ENCODE data around the gene PRSS33.

The PRSS33 gene

DNA sequence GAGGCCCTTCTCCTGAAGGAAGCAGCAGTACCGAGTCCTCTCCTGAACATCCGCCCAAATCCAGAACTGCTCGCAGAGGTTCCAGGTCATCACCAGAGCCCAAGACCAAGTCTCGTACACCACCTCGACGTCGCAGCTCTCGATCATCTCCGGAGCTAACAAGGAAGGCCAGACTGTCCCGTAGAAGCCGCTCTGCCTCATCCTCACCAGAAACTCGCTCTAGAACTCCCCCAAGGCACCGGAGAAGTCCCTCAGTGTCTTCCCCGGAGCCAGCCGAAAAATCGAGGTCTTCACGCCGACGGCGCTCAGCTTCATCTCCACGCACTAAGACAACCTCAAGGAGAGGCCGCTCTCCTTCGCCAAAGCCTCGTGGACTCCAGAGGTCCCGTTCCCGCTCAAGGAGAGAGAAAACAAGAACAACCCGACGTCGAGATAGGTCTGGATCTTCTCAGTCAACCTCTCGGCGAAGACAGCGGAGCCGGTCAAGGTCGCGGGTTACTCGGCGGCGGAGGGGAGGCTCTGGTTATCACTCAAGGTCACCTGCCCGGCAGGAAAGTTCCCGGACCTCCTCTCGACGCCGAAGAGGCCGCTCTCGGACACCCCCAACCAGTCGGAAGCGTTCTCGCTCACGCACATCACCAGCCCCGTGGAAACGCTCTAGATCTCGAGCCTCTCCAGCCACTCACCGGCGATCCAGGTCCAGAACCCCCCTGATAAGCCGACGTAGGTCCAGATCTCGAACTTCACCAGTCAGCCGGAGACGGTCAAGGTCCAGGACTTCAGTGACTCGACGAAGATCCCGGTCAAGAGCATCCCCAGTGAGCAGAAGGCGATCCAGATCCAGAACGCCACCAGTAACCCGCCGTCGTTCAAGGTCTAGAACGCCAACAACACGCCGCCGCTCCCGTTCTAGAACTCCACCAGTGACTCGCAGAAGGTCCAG is 21.6 kb downstream of the PRSS33 start:
- FAIRE-seq = no peak
- no peak for TF ChIP-seq POLR2A (IDR thresholded peaks at IDR 0.05; ENCODE audit: low read depth, low read length)

DNA sequence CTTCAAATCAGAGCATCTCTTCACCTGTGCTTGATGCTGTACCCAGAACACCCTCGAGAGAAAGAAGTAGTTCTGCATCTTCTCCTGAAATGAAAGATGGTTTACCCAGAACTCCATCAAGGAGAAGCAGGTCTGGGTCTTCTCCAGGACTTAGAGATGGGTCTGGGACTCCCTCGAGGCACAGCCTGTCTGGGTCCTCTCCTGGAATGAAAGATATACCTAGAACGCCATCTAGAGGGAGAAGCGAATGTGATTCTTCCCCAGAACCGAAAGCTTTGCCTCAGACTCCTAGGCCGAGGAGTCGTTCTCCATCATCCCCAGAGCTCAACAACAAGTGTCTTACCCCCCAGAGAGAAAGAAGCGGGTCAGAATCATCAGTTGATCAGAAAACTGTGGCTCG is 22.6 kb downstream of the PRSS33 start:
- FAIRE-seq (no peak), DNase-seq (ENCODE audit: insufficient read length, low spot score) (no peak)
- TF ChIP-seq POLR2A (IDR thresholded peaks at IDR 0.05; ENCODE audit: low read depth, low read length) = no peak

More for the DNA sequence above, 21.6 kb downstream of the PRSS33 start:
- no peak for DNase-seq (ENCODE audit: insufficient read length, low spot score)

DNA sequence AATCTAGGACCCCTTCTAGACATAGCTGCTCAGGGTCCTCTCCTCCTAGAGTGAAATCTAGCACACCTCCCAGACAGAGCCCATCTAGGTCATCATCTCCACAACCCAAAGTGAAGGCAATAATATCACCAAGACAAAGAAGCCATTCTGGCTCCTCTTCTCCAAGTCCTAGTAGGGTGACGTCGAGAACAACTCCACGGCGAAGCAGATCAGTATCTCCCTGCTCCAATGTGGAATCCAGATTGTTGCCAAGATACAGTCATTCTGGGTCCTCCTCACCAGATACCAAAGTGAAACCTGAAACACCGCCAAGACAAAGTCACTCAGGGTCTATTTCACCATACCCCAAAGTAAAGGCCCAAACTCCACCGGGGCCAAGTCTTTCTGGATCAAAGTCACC is 24.2 kb downstream of the PRSS33 start:
- no peak for TF ChIP-seq POLR2A (IDR thresholded peaks at IDR 0.05; ENCODE audit: low read depth, low read length)
- no peak for FAIRE-seq
- DNase-seq (ENCODE audit: insufficient read length, low spot score) = no peak

DNA sequence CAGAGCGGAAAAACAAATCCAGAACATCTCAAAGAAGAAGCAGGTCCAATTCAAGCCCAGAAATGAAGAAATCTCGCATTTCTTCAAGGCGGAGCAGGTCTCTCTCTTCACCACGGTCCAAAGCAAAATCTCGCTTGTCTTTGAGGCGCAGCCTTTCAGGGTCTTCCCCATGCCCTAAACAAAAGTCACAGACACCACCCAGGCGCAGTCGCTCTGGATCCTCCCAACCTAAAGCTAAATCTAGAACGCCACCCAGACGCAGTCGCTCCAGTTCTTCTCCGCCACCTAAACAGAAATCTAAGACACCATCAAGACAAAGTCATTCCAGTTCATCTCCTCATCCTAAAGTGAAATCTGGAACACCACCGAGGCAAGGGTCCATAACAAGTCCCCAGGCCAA is 24.6 kb downstream of the PRSS33 start:
- FAIRE-seq (no peak), DNase-seq (ENCODE audit: insufficient read length, low spot score) (no peak)
- no peak for TF ChIP-seq POLR2A (IDR thresholded peaks at IDR 0.05; ENCODE audit: low read depth, low read length)

DNA sequence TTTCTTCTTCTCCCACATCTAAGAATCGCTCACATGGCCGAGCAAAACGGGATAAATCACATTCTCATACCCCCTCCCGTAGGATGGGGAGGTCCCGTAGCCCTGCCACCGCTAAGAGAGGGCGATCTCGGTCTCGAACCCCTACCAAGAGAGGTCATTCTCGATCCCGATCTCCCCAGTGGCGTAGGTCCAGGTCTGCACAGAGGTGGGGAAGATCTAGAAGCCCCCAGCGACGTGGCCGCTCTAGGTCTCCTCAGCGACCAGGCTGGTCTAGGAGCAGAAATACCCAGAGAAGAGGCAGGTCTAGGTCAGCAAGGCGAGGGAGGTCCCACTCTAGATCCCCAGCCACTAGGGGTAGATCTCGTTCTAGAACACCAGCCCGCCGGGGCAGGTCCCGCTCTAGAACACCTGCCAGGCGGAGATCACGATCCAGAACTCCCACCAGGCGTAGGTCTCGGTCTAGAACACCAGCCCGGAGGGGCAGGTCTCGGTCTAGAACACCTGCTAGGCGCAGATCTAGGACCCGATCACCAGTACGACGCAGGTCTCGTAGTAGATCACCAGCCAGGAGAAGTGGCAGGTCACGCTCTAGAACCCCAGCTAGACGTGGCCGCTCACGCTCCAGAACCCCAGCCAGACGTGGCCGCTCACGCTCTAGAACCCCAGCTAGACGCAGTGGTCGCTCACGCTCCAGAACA is 25.3 kb downstream of the PRSS33 start:
- TF ChIP-seq POLR2A (IDR thresholded peaks at IDR 0.05; ENCODE audit: low read depth, low read length) = 0 out of 2 replicates have a peak, but pooled peaks have one; percentile 12
- FAIRE-seq = no peak
- no peak for DNase-seq (ENCODE audit: insufficient read length, low spot score)

DNA sequence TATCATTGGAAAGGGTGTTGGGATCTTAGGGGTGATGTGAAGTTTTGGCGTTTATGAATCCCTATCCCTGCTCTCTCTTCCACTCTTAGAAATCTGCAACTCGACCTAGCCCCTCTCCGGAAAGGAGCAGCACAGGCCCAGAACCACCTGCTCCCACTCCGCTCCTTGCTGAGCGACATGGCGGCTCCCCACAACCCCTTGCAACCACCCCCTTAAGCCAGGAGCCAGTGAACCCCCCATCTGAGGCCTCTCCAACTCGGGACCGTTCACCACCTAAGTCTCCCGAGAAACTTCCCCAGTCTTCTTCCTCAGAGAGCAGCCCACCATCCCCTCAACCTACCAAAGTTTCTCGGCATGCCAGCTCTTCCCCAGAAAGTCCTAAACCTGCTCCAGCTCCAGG is 25.9 kb downstream of the PRSS33 start:
- FAIRE-seq (no peak), DNase-seq (ENCODE audit: insufficient read length, low spot score) (no peak)
- TF ChIP-seq POLR2A (IDR thresholded peaks at IDR 0.05; ENCODE audit: low read depth, low read length) = no peak

DNA sequence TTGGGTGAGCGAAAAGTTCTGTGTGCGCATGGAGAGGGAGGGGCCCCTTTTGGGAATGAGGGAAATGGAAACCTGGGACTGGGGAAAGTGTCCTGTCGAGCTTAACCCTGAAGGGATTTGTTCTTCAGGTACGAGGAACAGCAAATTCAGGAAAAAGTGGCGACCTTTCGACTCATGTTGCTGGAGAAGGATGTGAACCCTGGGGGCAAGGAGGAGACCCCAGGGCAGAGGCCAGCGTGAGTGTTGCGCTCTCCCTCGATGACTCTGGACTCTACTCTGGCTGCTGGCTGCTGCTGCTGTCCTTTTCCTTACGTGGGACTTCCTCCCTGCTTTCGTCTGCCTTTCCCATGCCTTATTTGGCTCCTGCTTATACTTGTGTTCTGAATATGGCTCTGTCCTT is 30.0 kb downstream of the PRSS33 start:
- no peak for TF ChIP-seq POLR2A (IDR thresholded peaks at IDR 0.05; ENCODE audit: low read depth, low read length)
- FAIRE-seq (no peak), DNase-seq (ENCODE audit: insufficient read length, low spot score) (no peak)

DNA sequence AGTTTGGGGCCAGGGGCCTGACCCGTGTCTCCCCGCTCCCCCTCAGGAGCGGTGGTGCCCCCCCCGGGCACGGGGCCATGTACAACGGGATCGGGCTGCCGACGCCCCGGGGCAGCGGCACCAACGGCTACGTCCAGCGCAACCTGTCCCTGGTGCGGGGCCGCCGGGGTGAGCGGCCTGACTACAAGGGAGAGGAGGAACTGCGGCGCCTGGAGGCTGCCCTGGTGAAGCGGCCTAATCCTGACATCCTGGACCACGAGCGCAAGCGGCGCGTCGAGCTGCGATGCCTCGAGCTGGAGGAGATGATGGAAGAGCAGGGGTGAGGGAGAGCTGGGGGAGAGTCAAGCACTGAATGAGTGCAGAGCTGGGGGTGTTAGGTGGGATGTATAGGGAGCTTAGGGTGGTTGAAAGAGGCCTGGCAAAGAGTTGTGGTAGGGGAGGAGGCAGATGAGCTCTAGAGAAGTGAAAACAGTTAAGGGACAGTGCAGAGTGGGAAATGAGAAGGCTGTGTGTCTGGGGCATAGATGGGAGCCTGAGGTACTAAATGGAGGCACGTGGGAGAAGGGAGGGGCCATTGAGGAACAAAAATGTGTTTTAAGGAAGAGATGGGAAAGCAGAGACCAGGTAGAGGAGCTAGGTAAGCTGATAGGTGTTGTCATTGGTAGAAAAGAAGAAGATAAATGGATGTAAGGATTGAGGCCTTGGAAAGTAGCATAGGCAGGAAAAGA is 30.9 kb downstream of the PRSS33 start:
- FAIRE-seq (no peak), DNase-seq (ENCODE audit: insufficient read length, low spot score) (no peak)
- no peak for TF ChIP-seq POLR2A (IDR thresholded peaks at IDR 0.05; ENCODE audit: low read depth, low read length)

DNA sequence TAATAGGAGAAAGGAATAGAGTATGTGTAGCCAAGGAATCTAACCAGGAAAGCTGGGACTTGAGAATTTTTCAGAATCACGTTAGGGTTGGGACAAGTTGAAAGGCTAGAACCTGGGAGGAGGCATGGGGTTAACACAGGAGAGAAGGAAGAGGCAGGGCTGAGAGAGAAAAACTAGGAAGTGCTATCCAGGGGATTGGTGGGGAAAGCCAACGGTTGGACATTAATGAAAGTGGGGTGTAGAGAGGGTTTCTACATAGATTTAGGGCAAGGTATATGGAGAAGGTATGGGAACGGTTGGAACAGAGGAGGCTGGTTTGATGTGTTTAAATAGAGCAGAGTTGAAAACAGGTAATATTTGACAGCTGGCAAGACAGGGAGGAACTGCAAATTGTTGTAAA is 32.2 kb downstream of the PRSS33 start:
- DNase-seq (ENCODE audit: insufficient read length, low spot score) = no peak
- TF ChIP-seq POLR2A (IDR thresholded peaks at IDR 0.05; ENCODE audit: low read depth, low read length) = no peak
- FAIRE-seq = no peak

DNA sequence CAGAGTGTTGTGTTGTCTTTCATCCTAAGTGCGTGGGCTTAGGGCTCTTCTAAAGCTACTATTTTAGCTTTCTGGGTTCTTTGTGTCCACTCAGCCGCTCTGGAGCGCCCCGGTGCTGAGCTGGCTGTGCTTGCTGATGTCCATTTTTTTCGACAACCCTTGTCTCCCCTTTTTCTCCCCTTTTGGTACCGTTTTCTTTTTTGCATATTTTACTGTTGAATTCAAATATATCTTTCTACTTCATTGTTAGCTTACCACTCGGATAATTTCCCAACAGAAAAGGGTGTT is 33.7 kb downstream of the PRSS33 start:
- FAIRE-seq = no peak
- no peak for TF ChIP-seq POLR2A (IDR thresholded peaks at IDR 0.05; ENCODE audit: low read depth, low read length)
- DNase-seq (ENCODE audit: insufficient read length, low spot score) = no peak

DNA sequence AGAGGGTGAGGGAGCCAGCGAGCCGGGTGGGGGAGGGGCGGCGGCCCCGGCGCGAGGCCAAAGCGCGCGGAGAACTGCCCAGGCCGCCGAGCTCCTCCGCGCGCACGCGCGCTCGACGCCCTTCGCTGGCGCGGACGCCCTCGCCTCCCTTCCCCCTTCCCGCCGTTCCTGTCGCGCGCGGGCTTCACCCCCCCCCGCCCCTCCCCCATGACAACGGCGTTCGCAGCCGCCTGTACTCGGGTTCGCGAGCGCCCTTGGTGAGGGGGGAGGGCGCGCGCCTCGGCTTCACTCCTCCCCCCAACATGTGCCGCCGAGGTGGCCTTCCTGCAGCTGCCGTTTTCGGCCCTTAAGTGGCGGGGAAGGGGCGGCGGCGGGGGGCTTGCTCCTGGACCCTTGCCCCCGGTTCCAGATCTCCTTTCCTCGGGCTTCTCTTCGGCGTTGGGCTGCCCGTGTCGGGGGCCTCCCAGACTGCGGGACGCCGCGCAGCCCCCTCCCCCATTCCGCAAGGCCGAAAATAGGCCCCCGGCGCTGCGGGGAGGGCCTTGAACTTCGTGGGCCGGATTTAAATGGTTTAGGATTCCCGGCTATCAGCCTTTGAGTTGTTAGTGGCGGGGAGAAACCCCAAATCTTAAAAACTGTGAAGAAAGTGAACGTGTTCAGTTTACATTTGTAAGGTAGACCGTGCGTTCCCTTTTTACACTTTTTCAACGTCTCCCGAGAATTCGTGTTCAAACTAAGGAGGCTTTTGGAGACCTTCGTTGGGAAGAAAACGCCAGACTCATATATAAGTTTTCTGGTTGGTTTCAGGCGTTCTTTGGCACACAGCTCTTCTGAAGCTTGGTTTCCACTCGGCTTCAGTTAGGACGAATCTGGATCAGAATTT is 34.3 kb downstream of the PRSS33 start:
- FAIRE-seq (no peak), DNase-seq (ENCODE audit: insufficient read length, low spot score) (peak; percentile 85)
- TF ChIP-seq POLR2A (IDR thresholded peaks at IDR 0.05; ENCODE audit: low read depth, low read length) = no peak

DNA sequence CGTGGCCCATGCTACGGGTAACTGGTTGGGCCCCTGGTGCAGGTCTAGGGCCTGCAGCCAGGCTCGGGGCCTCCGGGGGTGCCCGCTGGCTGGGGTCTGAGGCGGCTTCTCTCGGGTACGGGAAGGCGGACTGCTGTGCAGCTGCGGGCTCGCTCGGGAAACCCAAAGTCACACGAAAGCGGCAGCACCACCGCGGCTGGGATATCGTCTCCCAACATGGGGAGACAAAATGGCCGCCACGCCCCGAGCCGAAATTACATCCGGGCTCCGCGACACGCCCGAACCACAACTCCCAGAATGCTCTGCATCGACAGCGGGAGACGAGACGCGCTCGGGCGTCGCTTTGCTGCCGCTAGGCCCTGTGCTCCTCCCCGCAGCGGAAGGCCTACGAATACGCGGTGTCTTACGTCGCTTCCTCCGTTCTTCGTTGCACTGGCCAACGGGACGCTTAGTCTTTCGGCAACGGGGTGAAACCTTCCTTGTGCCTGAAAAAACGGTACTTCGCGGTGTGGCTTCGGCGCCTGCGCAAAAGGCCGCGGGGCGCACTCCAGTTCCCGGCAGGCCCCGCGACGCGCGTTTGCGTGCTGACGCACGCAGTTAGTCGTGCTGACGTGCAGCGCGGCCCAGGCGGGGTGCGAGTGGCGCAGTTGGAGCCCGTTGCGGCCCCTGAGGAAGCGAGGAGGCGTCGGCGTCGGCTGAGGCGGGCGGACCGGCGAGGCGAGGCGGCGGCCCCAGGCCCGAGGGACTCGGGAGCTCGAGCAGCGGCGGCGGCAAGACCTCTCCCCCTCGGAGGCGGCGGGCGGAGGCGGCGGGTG is 35.1 kb downstream of the PRSS33 start, which contains the start of gene SRRM2:
Gene SRRM2, plus strand, starts transcription at position 604 of the 815 bp plus-strand sequence. CDS start 3,727 bp downstream, outside the sequence.
- peak; percentile 53 for TF ChIP-seq POLR2A (IDR thresholded peaks at IDR 0.05; ENCODE audit: low read depth, low read length)
- DNase-seq (ENCODE audit: insufficient read length, low spot score) (peak; percentile 93), FAIRE-seq (no peak)
